SU-DHL-6 (cell line): Measurements from ENCODE around the gene CD300A.

Experiments
- EZH2phosphoT487 ChIP-seq: fragments of 200-600 bp; sonication (generic), shearing (Covaris generic); conservative IDR thresholded peaks from 2 replicates; pipeline ENCODE4 v1.6.1; 2018; ENCODE audit warnings: mild to moderate bottlenecking, antibody characterized with exemption, low read length, moderate library complexity, mixed read lengths
- TF ChIP-seq, protein P1 (sequence below): fragments of 200-600 bp; sonication (generic); IDR thresholded peaks from one replicate; pipeline ENCODE4 v1.5.1; 2017; ENCODE audit warnings: antibody characterized with exemption, mild to moderate bottlenecking, low read length, moderate library complexity; ENCODE audit not compliant: insufficient read depth, poor library complexity, severe bottlenecking

GRCh38 chr17:74508156-74508555 is 41.7 kb downstream of the CD300A start:
- TF ChIP-seq, protein P1, sequence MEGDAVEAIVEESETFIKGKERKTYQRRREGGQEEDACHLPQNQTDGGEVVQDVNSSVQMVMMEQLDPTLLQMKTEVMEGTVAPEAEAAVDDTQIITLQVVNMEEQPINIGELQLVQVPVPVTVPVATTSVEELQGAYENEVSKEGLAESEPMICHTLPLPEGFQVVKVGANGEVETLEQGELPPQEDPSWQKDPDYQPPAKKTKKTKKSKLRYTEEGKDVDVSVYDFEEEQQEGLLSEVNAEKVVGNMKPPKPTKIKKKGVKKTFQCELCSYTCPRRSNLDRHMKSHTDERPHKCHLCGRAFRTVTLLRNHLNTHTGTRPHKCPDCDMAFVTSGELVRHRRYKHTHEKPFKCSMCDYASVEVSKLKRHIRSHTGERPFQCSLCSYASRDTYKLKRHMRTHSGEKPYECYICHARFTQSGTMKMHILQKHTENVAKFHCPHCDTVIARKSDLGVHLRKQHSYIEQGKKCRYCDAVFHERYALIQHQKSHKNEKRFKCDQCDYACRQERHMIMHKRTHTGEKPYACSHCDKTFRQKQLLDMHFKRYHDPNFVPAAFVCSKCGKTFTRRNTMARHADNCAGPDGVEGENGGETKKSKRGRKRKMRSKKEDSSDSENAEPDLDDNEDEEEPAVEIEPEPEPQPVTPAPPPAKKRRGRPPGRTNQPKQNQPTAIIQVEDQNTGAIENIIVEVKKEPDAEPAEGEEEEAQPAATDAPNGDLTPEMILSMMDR: no peak
- TF ChIP-seq EZH2phosphoT487: no peak
